Activated CD4-positive, alpha-beta T cell treated with anti-CD3 and anti-CD28 coated beads, Interleukin-2, Interleukin-6, amounts not matched to agents 100 ng/mL and 50 ng/mL, durations not matched to agents 16 hours and 8 hours (primary cell): ENCODE results near the gene MISFA.
"Not testable (repeated sequence)": the region's sequence is repeated elsewhere in the genome, so short reads cannot be mapped to it uniquely, and the experiment has no call there.

Source experiments
- DNase-seq: peaks from one replicate; pipeline ENCODE4 v3.0.0-alpha.2; 2020

MISFA gene

DNA sequence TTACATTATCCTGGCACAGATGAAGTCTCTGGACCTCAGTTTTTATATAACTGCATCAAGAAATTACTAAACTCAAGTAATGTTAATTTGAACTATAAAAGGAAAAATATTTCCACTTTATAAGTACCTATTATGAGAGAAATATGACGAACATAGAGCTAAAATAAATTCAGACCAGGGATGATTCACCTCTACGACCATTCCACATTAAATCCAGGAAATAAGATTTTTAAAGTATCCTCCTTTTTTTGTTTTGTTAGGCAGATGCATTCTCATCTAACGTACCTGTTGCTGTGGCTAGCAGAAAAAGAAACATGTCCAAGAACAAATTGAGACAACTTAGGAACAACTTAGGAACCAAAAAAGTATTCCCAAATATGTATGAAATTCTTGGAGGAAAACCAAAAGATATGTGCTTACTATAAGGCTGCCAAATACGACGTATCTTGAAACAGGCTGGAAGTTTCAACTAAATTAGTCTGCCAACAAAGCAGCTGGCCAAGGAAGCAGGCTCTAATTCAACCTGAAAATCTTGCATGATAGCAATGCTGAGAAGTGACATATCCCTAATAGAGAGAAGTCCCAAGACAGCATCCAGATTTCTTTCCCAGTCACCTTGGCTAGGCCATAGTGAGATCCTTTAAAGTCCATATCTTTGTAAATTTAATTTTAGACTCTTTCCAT is 18.9 kb downstream of the MISFA start:
- DNase-seq, result no peak

GRCh38 chr11:18623707-18624106 is 24.1 kb downstream of the MISFA start:
- DNase-seq, result no peak

DNA sequence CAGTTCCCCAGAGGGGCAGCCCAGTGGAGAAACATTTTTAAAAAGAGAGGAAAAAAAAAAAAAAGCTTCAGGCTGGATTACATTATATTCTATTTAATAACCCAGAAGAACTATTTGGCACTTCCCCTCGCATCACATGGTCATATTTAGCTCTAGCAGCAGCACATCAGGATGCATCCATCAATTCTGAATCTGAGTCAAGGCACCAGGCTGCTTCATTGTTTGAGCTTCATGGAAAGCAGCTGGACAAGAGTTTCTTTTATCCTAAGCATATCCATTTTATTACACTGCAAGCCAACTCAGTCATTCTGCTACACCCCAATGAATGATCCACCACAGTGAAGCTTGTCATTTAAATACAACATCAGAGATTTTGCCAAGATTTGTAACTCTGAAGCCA is 24.6 kb downstream of the MISFA start:
- DNase-seq, result no peak

DNA sequence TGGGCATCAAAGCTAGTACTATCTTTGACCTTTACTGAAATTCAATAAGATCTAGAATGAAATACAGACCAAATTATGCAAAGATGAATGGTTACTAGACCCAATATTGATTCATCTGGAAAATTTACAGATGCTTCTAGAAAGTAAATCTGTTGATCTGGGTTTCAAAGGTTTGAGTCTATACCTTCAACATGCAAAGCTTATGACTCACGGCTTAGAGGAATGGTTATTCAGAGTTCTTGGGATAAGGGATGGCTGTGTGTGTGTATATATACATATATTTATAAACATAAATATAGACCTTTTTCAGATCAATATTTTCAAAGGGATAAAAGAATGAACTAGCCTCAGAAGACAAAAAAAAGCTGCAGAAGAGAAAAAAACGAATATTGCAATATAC is 33.3 kb downstream of the MISFA start:
- DNase-seq, result no peak

GRCh38 chr11:18633256-18634139 is 33.9 kb downstream of the MISFA start:
- DNase-seq, result peak; percentile 79

- DNase-seq, result peak; percentile 99
Measured at GRCh38 chr11:18634140-18635032, 34.8 kb downstream of the MISFA start, which contains the start of gene SPTY2D1. Gene SPTY2D1 (minus strand): TSS chr11:18634342. CDS start chr11:18634257, 85 bp downstream.

- DNase-seq, result no peak
Measured at GRCh38 chr11:18641677-18642076, 42.1 kb downstream of the MISFA start.

- DNase-seq, result not testable (repeated sequence)
Measured at GRCh38 chr11:18643034-18643433, 43.4 kb downstream of the MISFA start.

DNA sequence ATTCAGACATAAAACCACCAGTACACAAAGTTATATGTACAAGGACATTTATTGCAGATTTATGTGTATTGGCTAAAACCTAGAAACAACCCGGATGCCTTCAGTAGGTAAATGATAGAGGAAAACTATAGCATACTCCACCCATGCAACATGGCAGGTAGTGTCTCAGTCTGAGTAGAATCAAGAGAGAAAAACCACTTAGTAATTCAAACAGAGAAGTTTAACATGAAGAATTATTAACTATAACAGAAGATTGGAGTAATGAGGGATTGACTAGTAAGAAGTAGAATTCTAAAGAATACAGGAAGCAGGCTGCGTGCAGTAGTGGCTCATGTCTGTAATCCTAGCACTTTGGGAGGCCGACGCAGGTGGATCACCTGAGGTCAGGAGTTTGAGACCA is 50.8 kb downstream of the MISFA start:
- DNase-seq, result no peak

DNA sequence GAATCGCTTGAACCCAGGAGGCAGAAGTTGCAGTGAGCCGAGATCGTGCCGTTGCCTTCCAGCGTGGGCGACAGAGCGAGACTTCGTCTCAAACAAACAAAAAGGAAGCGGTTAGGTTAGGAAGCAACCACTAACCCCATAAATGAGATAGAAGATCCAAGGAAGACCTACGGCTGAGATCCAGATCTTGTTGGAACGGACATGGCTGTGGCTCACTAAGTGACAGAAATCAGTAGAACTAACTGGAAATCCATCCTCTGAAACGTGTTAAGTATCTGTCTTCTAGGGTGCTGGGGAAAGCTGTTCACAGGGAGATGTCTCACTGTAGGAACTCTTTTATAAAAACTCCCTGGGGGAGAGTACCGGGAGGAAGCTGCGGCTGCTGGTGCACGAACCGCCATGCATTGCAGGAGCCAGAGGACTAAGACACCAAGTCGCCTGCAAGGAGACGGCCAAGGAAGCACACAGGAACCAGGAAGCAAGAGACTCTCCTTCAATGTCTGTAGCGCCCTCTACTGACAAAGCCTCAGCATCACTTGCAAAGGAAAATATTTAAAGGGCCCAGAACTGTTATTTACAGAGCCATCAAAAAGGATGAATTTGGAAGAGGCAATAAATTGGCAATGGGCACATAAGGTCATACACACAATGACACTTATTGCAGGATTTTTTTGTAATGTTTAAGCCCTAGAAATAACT is 51.4 kb downstream of the MISFA start:
- DNase-seq, result peak; percentile 77
